ENCODE data around the gene RHOJ.

RHOJ gene

GRCh38 chr14:63205044-63205575, 867 bp downstream of the RHOJ start:
- DNase-seq (ENCODE audit: low read depth in 1 of 2, low spot score in 1 of 2), result no peak

GRCh38 chr14:63205866-63206265, 1.6 kb downstream of the RHOJ start:
- no peak for DNase-seq (ENCODE audit: low read depth in 1 of 2, low spot score in 1 of 2)

GRCh38 chr14:63209160-63209559, 4.9 kb downstream of the RHOJ start:
- no peak for DNase-seq (ENCODE audit: low read depth in 1 of 2, low spot score in 1 of 2)

GRCh38 chr14:63210812-63211211, 6.6 kb downstream of the RHOJ start:
- DNase-seq (ENCODE audit: low read depth in 1 of 2, low spot score in 1 of 2), result no peak

GRCh38 chr14:63212209-63212608, 8.0 kb downstream of the RHOJ start:
- DNase-seq (ENCODE audit: low read depth in 1 of 2, low spot score in 1 of 2), result no peak

- no peak for DNase-seq (ENCODE audit: low read depth in 1 of 2, low spot score in 1 of 2)
These were observed 8.7 kb downstream of the RHOJ start for GRCh38 chr14:63212776-63213500.

- DNase-seq (ENCODE audit: low read depth in 1 of 2, low spot score in 1 of 2), result no peak
These were observed 10.4 kb downstream of the RHOJ start for GRCh38 chr14:63214417-63215196.

GRCh38 chr14:63220526-63220925, 16.3 kb downstream of the RHOJ start:
- no peak for DNase-seq (ENCODE audit: low read depth in 1 of 2, low spot score in 1 of 2)

- DNase-seq (ENCODE audit: low read depth in 1 of 2, low spot score in 1 of 2), result no peak
These were observed 19.4 kb downstream of the RHOJ start for GRCh38 chr14:63223596-63223995.

GRCh38 chr14:63224196-63224595, 20.0 kb downstream of the RHOJ start:
- no peak for DNase-seq (ENCODE audit: low read depth in 1 of 2, low spot score in 1 of 2)

- DNase-seq (ENCODE audit: low read depth in 1 of 2, low spot score in 1 of 2), result no peak
These were observed 24.0 kb downstream of the RHOJ start for GRCh38 chr14:63228217-63228616.

GRCh38 chr14:63229330-63230059, 25.3 kb downstream of the RHOJ start:
- DNase-seq (ENCODE audit: low read depth in 1 of 2, low spot score in 1 of 2), result no peak

- no peak for DNase-seq (ENCODE audit: low read depth in 1 of 2, low spot score in 1 of 2)
These were observed 27.5 kb downstream of the RHOJ start for GRCh38 chr14:63231766-63232165.

- no peak for DNase-seq (ENCODE audit: low read depth in 1 of 2, low spot score in 1 of 2)
These were observed 33.5 kb downstream of the RHOJ start for GRCh38 chr14:63237791-63238190.

GRCh38 chr14:63240221-63240620, 36.0 kb downstream of the RHOJ start:
- DNase-seq (ENCODE audit: low read depth in 1 of 2, low spot score in 1 of 2), result no peak

- DNase-seq (ENCODE audit: low read depth in 1 of 2, low spot score in 1 of 2), result no peak
These were observed 36.9 kb downstream of the RHOJ start for GRCh38 chr14:63241096-63241495.

GRCh38 chr14:63243646-63244045, 39.4 kb downstream of the RHOJ start:
- DNase-seq (ENCODE audit: low read depth in 1 of 2, low spot score in 1 of 2), result no peak

GRCh38 chr14:63245893-63246292, 41.6 kb downstream of the RHOJ start:
- no peak for DNase-seq (ENCODE audit: low read depth in 1 of 2, low spot score in 1 of 2)

GRCh38 chr14:63248211-63248610, 44.0 kb downstream of the RHOJ start:
- no peak for DNase-seq (ENCODE audit: low read depth in 1 of 2, low spot score in 1 of 2)

- DNase-seq (ENCODE audit: low read depth in 1 of 2, low spot score in 1 of 2), result no peak
These were observed 44.8 kb downstream of the RHOJ start for GRCh38 chr14:63249092-63249491.

- no peak for DNase-seq (ENCODE audit: low read depth in 1 of 2, low spot score in 1 of 2)
These were observed 53.1 kb downstream of the RHOJ start for GRCh38 chr14:63257299-63257698.

GRCh38 chr14:63262446-63262845, 58.2 kb downstream of the RHOJ start:
- DNase-seq (ENCODE audit: low read depth in 1 of 2, low spot score in 1 of 2), result no peak

Measured in activated T-helper 1 cell treated with anti-CD3 and anti-CD28 coated beads, Interleukin-2, amount 50 U/mL, for 16 hours (primary cell).